GM19351 (cell line): ENCODE measurements around the gene PRKCE.

Experiments
- ATAC-seq: cut with Tn5 transposase; IDR thresholded peaks from one replicate; pipeline ENCODE4 v1.9.1; 2021; ENCODE audit warnings: mild to moderate bottlenecking, moderate library complexity; ENCODE audit not compliant: unreplicated experiment

Gene PRKCE

GRCh38 chr2:45923701-45924100 is 272.2 kb downstream of the PRKCE start:
- no peak for ATAC-seq

GRCh38 chr2:45925026-45925425 is 273.6 kb downstream of the PRKCE start:
- ATAC-seq: no peak

- ATAC-seq: no peak
Measured at GRCh38 chr2:45925636-45926366, 274.3 kb downstream of the PRKCE start.

- no peak for ATAC-seq
Measured at GRCh38 chr2:45928946-45929345, 277.5 kb downstream of the PRKCE start.

- peak; percentile 76 for ATAC-seq
Measured at GRCh38 chr2:45929674-45930395, 278.4 kb downstream of the PRKCE start.

GRCh38 chr2:45930396-45930792 is 278.9 kb downstream of the PRKCE start:
- ATAC-seq: no peak

- no peak for ATAC-seq
Measured at GRCh38 chr2:45932278-45932975, 281.0 kb downstream of the PRKCE start.

GRCh38 chr2:45935791-45936622 is 284.5 kb downstream of the PRKCE start:
- no peak for ATAC-seq

GRCh38 chr2:45936623-45936979 is 285.1 kb downstream of the PRKCE start:
- ATAC-seq: no peak

GRCh38 chr2:45937990-45938389 is 286.5 kb downstream of the PRKCE start:
- ATAC-seq: no peak

- no peak for ATAC-seq
Measured at GRCh38 chr2:45938649-45939511, 287.4 kb downstream of the PRKCE start.

GRCh38 chr2:45941531-45942236 is 290.2 kb downstream of the PRKCE start:
- ATAC-seq: no peak

GRCh38 chr2:45942237-45942738 is 290.8 kb downstream of the PRKCE start:
- no peak for ATAC-seq

- no peak for ATAC-seq
Measured at GRCh38 chr2:45943219-45944044, 292.0 kb downstream of the PRKCE start.

- no peak for ATAC-seq
Measured at GRCh38 chr2:45944074-45944473, 292.6 kb downstream of the PRKCE start.

GRCh38 chr2:45945302-45945717 is 293.8 kb downstream of the PRKCE start:
- ATAC-seq: no peak

- no peak for ATAC-seq
Measured at GRCh38 chr2:45946023-45946422, 294.5 kb downstream of the PRKCE start.

- ATAC-seq: no peak
Measured at GRCh38 chr2:45950606-45951005, 299.1 kb downstream of the PRKCE start.
